ENCODE data around the gene EXOC7.

DNA sequence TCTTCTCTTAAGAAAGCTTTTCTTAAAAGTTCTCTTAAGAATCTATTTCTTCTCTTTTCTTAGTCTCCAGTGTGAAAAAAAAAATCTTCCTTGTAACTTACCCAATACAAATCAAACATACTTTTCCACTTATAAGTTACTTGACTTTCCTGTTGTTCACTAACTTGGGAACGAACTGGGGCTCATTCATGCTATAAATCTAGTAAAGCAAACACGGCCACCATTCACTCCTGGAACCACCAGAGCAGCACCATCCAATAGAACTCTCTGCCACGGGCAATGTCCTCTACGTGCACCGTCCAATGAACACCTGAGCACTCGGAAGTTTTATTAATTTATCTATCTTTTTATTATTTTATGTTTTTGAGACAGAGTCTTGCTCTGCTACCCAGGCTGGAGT lies 52.0 kb downstream of the EXOC7 start:
- no peak for TF ChIP-seq ZNF263 (CRISPR knock-in tag; IDR thresholded peaks at IDR 0.05; ENCODE audit: low read depth)
- TF ChIP-seq, protein P1, sequence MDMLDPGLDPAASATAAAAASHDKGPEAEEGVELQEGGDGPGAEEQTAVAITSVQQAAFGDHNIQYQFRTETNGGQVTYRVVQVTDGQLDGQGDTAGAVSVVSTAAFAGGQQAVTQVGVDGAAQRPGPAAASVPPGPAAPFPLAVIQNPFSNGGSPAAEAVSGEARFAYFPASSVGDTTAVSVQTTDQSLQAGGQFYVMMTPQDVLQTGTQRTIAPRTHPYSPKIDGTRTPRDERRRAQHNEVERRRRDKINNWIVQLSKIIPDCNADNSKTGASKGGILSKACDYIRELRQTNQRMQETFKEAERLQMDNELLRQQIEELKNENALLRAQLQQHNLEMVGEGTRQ (CRISPR knock-in tag; IDR thresholded peaks at IDR 0.05) = no peak
- no peak for TF ChIP-seq ELF4 (CRISPR knock-in tag; IDR thresholded peaks at IDR 0.05; ENCODE audit: low read depth)
- TF ChIP-seq ATF1 (CRISPR knock-in tag; IDR thresholded peaks at IDR 0.05) = no peak
- TF ChIP-seq ZNF416 (CRISPR knock-in tag; IDR thresholded peaks at IDR 0.05) = no peak
- TF ChIP-seq, protein P2, sequence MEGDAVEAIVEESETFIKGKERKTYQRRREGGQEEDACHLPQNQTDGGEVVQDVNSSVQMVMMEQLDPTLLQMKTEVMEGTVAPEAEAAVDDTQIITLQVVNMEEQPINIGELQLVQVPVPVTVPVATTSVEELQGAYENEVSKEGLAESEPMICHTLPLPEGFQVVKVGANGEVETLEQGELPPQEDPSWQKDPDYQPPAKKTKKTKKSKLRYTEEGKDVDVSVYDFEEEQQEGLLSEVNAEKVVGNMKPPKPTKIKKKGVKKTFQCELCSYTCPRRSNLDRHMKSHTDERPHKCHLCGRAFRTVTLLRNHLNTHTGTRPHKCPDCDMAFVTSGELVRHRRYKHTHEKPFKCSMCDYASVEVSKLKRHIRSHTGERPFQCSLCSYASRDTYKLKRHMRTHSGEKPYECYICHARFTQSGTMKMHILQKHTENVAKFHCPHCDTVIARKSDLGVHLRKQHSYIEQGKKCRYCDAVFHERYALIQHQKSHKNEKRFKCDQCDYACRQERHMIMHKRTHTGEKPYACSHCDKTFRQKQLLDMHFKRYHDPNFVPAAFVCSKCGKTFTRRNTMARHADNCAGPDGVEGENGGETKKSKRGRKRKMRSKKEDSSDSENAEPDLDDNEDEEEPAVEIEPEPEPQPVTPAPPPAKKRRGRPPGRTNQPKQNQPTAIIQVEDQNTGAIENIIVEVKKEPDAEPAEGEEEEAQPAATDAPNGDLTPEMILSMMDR (IDR thresholded peaks at IDR 0.05) = no peak
- TF ChIP-seq ZNF121 (CRISPR knock-in tag; IDR thresholded peaks at IDR 0.05) = no peak
- no peak for TF ChIP-seq TP53 (CRISPR knock-in tag; IDR thresholded peaks at IDR 0.05)
- TF ChIP-seq, protein P3, sequence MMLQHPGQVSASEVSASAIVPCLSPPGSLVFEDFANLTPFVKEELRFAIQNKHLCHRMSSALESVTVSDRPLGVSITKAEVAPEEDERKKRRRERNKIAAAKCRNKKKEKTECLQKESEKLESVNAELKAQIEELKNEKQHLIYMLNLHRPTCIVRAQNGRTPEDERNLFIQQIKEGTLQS (CRISPR knock-in tag; conservative IDR thresholded peaks at IDR 0.05) = no peak
- TF ChIP-seq, protein P4, sequence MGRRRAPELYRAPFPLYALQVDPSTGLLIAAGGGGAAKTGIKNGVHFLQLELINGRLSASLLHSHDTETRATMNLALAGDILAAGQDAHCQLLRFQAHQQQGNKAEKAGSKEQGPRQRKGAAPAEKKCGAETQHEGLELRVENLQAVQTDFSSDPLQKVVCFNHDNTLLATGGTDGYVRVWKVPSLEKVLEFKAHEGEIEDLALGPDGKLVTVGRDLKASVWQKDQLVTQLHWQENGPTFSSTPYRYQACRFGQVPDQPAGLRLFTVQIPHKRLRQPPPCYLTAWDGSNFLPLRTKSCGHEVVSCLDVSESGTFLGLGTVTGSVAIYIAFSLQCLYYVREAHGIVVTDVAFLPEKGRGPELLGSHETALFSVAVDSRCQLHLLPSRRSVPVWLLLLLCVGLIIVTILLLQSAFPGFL (CRISPR knock-in tag; IDR thresholded peaks at IDR 0.05; ENCODE audit: borderline replicate concordance) = no peak

All from WTC11 (cell line).